ENCODE measurements around the gene SEL1L. TPM values are rescaled to one million over a fixed set of nuclear protein-coding genes. Genes with fewer than 3 reads are reported as not detected.

The SEL1L gene
- total RNA-seq, 2 donors from 2014 or later, result 62.9 to 64.0 TPM

DNA sequence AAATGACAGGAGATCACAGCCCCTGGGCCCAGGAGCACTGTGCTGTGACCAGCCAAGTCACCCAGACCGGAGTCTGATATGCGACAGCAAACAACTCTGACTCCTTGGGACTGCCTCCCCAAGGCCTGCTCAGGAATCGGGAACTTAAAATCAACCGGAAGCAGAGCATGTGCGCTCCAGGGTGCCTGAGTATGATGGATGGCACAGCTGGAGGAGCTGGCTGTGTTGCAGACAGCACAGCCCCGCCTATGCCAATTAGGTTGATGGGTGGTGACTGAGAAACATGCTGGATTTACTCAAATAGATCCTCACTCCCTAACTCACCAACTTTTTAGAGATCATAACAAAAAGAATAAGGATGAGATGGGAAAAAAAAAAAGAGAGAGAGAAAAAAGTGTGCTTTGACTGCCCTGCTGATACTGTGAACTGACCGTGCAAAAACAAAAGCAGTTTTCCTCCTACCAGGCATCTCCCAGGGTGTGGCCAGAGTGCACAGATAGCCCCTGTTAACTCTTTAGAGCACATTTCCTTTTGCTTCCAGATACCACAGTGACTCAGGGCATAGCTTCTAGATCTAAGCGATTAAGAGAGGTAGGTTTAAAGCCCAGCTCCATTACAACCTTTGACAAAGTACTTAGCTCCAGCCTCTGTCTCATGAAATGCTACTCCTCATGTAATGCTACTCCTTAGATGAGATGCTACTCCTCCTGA lies 106.2 kb downstream of the SEL1L start:
- 40 to 58% methylated on average over 2 to 7 of the region's 8 CpGs for WGBS, 2 experiments (ENCODE audit: insufficient coverage in 1 of 2, insufficient read length in 1 of 2)
- Histone ChIP-seq H3K27me3 (ENCODE audit: control insufficient read depth, insufficient read depth, low read length, poor library complexity, severe bottlenecking) (peaks cover 6% of the 10 kb centered on the region), H3K9me3 (ENCODE audit: control insufficient read depth, low read length) (no peaks in the 10 kb centered on the region), H3K36me3 (ENCODE audit: control insufficient read depth, insufficient read depth, low read length) (no peaks in the 10 kb centered on the region), H3K9ac (ENCODE audit: extremely low read depth, low read length, poor library complexity, severe bottlenecking) (no peak overlapping the region), H3K4me1 (ENCODE audit: control insufficient read depth, insufficient read depth, low read length) (peaks cover 6% of the 10 kb centered on the region), H3K4me3 (ENCODE audit: low read length) (no peak overlapping the region), H3K27ac (ENCODE audit: low read depth, low read length) (no peak overlapping the region)
- Mint-ChIP-seq H3K9me3 (no peaks in the 10 kb centered on the region), H3K36me3 (ENCODE audit: low read depth) (peaks cover 10% of the 10 kb centered on the region), H3K4me3 (no peak overlapping the region), H3K4me1 (peaks cover 13% of the 10 kb centered on the region), H3K27ac (no peak overlapping the region), H3K27me3 (ENCODE audit: insufficient read depth) (peaks cover 5% of the 10 kb centered on the region)
- no peak for TF ChIP-seq CTCF (conservative IDR thresholded peaks at IDR 0.05)
- peak; percentile 52 for DNase-seq

GRCh38 chr14:81423504-81423903 lies 110.1 kb downstream of the SEL1L start:
- Histone ChIP-seq H3K27ac (ENCODE audit: low read depth, low read length) (no peak overlapping the region), H3K27me3 (ENCODE audit: control insufficient read depth, insufficient read depth, low read length, poor library complexity, severe bottlenecking) (no peaks in the 10 kb centered on the region)
- peaks cover 18% of the 10 kb centered on the region for H3K36me3 Mint-ChIP-seq (ENCODE audit: low read depth)

More at GRCh38 chr14:81423504-81423903, 110.1 kb downstream of the SEL1L start:
- H3K27ac Mint-ChIP-seq, result no peak overlapping the region
- H3K27me3 Mint-ChIP-seq (ENCODE audit: insufficient read depth), result no peaks in the 10 kb centered on the region
- H3K4me1 Mint-ChIP-seq, result peaks cover 11% of the 10 kb centered on the region
- DNase-seq, result no peak
- Histone ChIP-seq H3K4me3 (ENCODE audit: low read length) (no peak overlapping the region), H3K9me3 (ENCODE audit: control insufficient read depth, low read length) (peaks cover 2% of the 10 kb centered on the region), H3K9ac (ENCODE audit: extremely low read depth, low read length, poor library complexity, severe bottlenecking) (no peak overlapping the region), H3K4me1 (ENCODE audit: control insufficient read depth, insufficient read depth, low read length) (peaks cover 6% of the 10 kb centered on the region), H3K36me3 (ENCODE audit: control insufficient read depth, insufficient read depth, low read length) (no peaks in the 10 kb centered on the region)
- TF ChIP-seq CTCF (conservative IDR thresholded peaks at IDR 0.05), result no peak
- H3K4me3 Mint-ChIP-seq, result no peak overlapping the region
- no peaks in the 10 kb centered on the region for H3K9me3 Mint-ChIP-seq
- 91% methylated on average over 6 of the region's 6 CpGs for WGBS, 2 experiments (ENCODE audit: insufficient coverage in 1 of 2, insufficient read length in 1 of 2)

Other genes starting within 250 kb of the SEL1L start
- 10 to 100 TPM; 37.2 to 43.9 TPM for gene STON2, start 133.5 kb downstream of the SEL1L start, total RNA-seq

Measured in endodermal cell (in vitro differentiated cells).